ENCODE data around the gene PSME3.
"Not testable (repeated sequence)": the region's sequence is repeated elsewhere in the genome, so short reads cannot be mapped to it uniquely, and the experiment has no call there.

PSME3 gene

GRCh38 chr17:42878924-42879595 lies 45.9 kb downstream of the PSME3 start:
- no peak for DNase-seq

DNA sequence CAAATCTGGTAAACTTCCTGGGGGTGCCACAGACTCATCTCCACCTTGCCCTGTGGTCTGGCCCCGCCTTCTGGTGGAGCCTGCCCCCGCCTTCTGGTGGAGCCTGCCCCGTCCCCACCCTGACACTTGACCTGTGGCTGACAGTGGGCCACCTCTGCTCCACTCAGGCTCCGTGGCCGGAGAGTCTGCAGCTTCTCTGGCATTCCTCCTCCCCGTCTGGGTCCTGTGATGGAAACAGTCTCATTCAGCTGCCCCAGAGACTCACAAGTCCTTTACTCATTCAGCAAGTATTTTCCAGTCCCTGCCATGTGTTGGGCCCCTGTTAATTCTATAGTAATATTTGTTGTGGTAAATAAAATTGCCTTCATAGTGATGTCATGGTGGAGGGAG lies 46.4 kb downstream of the PSME3 start:
- no peak for DNase-seq

GRCh38 chr17:42880776-42881310 lies 47.6 kb downstream of the PSME3 start:
- no peak for DNase-seq

DNA sequence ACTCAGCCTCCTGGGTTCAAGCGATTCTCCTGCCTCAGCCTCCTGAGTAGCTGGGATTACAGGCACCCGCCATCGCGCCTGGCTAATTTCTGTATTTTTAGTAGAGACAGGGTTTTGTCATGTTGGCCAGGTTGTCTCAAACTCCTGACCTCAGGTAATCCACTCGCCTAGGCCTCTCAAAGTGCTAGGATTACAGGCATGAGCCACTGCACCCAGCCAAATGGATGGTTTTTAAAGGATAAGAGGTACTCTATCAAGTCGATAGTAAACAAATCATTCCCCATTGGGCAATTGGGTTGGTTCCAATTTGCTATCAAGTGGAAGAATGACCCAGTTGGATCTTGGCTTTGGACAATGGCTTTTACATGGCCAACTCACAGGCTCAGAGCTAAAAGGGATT lies 48.5 kb downstream of the PSME3 start:
- not testable (repeated sequence) for DNase-seq

GRCh38 chr17:42882166-42882565 lies 49.0 kb downstream of the PSME3 start:
- DNase-seq, result no peak

- no peak for DNase-seq
Observed at GRCh38 chr17:42883802-42884558, 50.8 kb downstream of the PSME3 start.

GRCh38 chr17:42885806-42886205 lies 52.6 kb downstream of the PSME3 start:
- not testable (repeated sequence) for DNase-seq

DNA sequence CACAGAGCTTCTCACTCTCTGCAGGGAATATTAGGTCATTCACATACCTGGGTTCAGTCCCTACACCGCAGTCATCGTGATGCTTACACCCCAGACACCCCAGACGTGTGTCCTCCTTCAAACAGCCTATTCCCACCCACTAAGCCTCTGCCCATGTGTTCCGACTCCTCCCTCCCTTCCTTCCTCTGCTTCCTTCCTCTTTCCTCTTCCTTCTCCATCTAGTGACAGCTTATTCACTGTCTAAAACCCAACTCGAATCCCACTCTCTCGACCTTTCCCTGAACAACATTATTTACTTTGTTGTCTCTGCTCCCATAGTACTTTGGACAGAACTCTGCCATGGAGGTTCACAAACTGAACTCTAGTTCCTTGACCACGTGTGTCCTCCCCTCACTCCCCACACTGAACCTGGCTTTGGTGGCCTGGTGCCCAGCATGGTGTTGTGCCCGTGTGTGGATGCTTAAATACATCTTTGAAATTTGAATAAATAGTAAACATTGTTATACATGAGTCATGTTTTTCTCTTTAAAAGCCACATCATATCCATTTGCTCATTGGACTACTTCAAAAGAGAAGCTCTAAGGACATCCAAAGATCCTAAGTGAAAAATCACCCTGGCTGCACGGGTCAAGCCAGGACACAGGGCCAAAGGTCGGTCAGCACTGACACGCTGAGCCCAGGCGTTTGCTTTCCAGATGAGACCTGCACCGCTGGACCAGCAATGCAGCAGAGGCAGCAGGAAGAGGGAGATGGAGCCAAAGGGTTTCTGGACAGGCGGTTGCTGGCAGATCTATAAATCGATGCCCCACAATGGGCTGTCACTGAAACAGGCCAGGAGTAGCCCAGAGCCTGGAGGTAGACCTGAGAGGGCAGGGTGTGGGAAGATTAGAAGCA lies 53.3 kb downstream of the PSME3 start:
- DNase-seq, result no peak

DNA sequence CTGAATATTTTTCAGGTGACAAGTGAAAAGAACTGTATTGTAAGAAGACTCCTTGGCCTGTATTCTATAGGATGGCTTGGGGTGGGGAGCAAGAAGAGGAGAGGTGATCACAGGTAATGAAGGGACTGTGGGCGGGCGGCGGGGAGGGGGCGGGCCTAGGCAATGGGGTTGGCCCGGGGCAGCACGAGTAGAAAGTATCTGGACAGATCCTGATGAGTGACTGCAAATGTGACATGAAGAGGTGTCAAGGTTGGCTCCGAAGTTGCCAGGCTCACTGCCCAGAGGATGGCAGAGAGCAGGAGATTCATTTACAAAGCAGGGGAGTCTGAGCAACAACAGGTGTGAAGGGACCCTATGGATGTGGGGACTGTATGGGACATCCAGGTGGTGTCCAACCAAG lies 56.6 kb downstream of the PSME3 start:
- no peak for DNase-seq

DNA sequence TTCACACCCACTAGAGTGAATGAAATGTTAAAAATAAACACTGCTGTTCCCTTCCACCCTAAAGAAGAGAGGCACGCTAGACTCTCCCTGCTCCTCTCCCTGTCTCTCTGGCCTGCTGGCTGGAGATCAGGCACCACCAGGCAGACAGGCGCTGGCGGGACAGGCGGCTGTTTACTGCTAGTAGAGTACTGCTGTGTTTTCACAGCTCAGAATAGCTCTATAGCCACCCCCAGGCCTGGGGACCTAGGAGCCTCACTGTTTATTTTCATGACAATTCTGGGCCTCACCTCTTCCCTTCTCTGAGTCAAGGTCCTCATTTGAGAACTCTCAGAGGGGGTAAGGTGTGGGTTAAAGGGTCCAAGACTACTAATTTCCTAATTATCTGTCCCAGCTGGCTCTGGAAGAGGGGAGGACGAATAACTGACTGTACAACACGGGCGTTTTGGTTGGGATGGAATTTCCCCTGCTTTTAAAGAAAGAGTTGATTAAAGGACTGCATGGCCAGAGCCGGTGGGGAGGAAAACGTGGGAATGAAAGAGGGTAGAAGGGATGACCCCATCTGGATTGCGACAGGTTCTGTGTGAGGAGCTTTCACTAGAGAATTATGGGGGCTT lies 58.4 kb downstream of the PSME3 start:
- DNase-seq, result no peak

GRCh38 chr17:42893359-42893758 lies 60.2 kb downstream of the PSME3 start:
- no peak for DNase-seq

Data from CD4-positive, alpha-beta T cell treated with Interleukin-12 subunit alpha and Interleukin-12 subunit beta, for 1 hour (primary cell).